Keratinocyte (primary cell): Measurements from ENCODE around the gene FOXC1. TPM values are rescaled to one million over a fixed set of nuclear protein-coding genes. Genes with fewer than 3 reads are reported as not detected.

Source experiments
- DNase-seq: peaks from one replicate; pipeline ENCODE4 v3.0.0-alpha.2; 2011; ENCODE audit warnings: low read depth, missing footprints, low spot score
- FAIRE-seq: peaks from 2 replicates; lab custom pipeline; 2011; peaks lifted over from hg19 to GRCh38; lab: Jason Lieb, UNC
- H2AFZ ChIP-seq: 2 replicates; pipeline ENCODE4 v1.6.0; 2012; ENCODE audit warnings: low read length, control low read depth, inconsistent platforms; ENCODE audit not compliant: control insufficient read depth
- H3K27ac ChIP-seq: 2 replicates; pipeline ENCODE4 v1.5.1; 2011; ENCODE audit warnings: low read length; ENCODE audit not compliant: control insufficient read depth, insufficient read depth
- H3K27me3 ChIP-seq: 3 replicates; pipeline ENCODE4 v1.6.0; 2011; ENCODE audit warnings: low read length; ENCODE audit not compliant: control insufficient read depth, insufficient read depth; ENCODE audit errors: extremely low read depth
- H3K36me3 ChIP-seq, 2 experiments: 2 replicates in 1 of 2; 3 replicates in 1 of 2; pipeline ENCODE4 v1.5.1; 2011; ENCODE audit warnings: low read length in 2 of 2, mild to moderate bottlenecking in 1 of 2; ENCODE audit not compliant: control insufficient read depth in 2 of 2, insufficient read depth in 2 of 2; ENCODE audit errors: extremely low read depth in 1 of 2
- H3K4me1 ChIP-seq: 3 replicates; pipeline ENCODE4 v1.5.1; 2011; ENCODE audit warnings: low read length; ENCODE audit not compliant: control insufficient read depth, insufficient read depth; ENCODE audit errors: extremely low read depth
- H3K4me2 ChIP-seq: 3 replicates; pipeline ENCODE4 v1.6.0; 2011; ENCODE audit warnings: low read depth, low read length; ENCODE audit not compliant: control insufficient read depth, insufficient read depth; ENCODE audit errors: extremely low read depth
- H3K4me3 ChIP-seq, 3 experiments: fragments of 200-600 bp in 1 of 3; sonication (generic) in 1 of 3; 2 replicates in 2 of 3; 3 replicates in 1 of 3; pipeline ENCODE4 v1.5.1; 2011 to 2016; ENCODE audit warnings: low read length in 3 of 3, mild to moderate bottlenecking in 3 of 3, control low read depth in 2 of 3, inconsistent platforms in 1 of 3, low read depth in 1 of 3, mixed read lengths in 1 of 3, mixed run types in 1 of 3, moderate library complexity in 1 of 3; ENCODE audit not compliant: control insufficient read depth in 2 of 3, insufficient read depth in 2 of 3; ENCODE audit errors: extremely low read depth in 1 of 3
- H3K79me2 ChIP-seq: 2 replicates; pipeline ENCODE4 v1.6.0; 2012; ENCODE audit warnings: low read length; ENCODE audit not compliant: control insufficient read depth, insufficient read depth
- H3K9ac ChIP-seq: 3 replicates; pipeline ENCODE4 v1.6.0; 2011; ENCODE audit warnings: low read length; ENCODE audit not compliant: control insufficient read depth, insufficient read depth; ENCODE audit errors: extremely low read depth
- H3K9me1 ChIP-seq: 3 replicates; pipeline ENCODE4 v1.6.0; 2011; ENCODE audit warnings: low read length; ENCODE audit not compliant: control insufficient read depth, insufficient read depth; ENCODE audit errors: extremely low read depth
- H3K9me3 ChIP-seq: 2 replicates; pipeline ENCODE4 v1.5.1; 2012; ENCODE audit warnings: low read depth, low read length; ENCODE audit not compliant: control insufficient read depth
- H4K20me1 ChIP-seq: 3 replicates; pipeline ENCODE4 v1.6.0; 2011; ENCODE audit warnings: low read length; ENCODE audit not compliant: control insufficient read depth, insufficient read depth; ENCODE audit errors: extremely low read depth
- CTCF ChIP-seq, 3 experiments: IDR thresholded peaks in 1 of 3; conservative IDR thresholded peaks in 1 of 3; optimal IDR thresholded peaks in 1 of 3; 2 replicates in 2 of 3; 3 replicates in 1 of 3; pipeline versions ENCODE3 to v1.5.1; 2011; ENCODE audit warnings: low read length in 3 of 3, mild to moderate bottlenecking in 3 of 3, moderate library complexity in 2 of 3, control low read depth in 1 of 3, inconsistent platforms in 1 of 3; ENCODE audit not compliant: insufficient read depth in 2 of 3; ENCODE audit errors: extremely low read depth in 1 of 3
- EZH2 ChIP-seq: IDR thresholded peaks from one replicate; pipeline ENCODE4 v1.6.1; 2012; ENCODE audit warnings: inconsistent platforms, mild to moderate bottlenecking, low read length, moderate library complexity
- dilution Hi-C: fragments of 300-500 bp; cut with MboI; formaldehyde crosslinking; loops from one replicate; pipeline ENCODE4 v1.7.0; 2020; ENCODE audit warnings: low sequenced_read_pairs; ENCODE audit not compliant: extremely low pct_ligation_motif_present
- polyA plus RNA-seq, 5 experiments: library from polyadenylated mRNA; depleted of rRNA in 3 of 5; stranded (reverse) in 3 of 5; stranded (forward) in 1 of 5; unstranded in 1 of 5; fragments of >200 nt; gene quantifications; 1 replicate in 1 of 5; 2 replicates in 3 of 5; 3 replicates in 1 of 5; pipeline versions ENCODE4 v1.2.1 to v1.2.3, GENCODE V29; 2011 to 2012; ENCODE audit warnings: missing spikeins in 2 of 5, low read depth in 1 of 5, low replicate concordance in 1 of 5

FOXC1 gene
- polyA plus RNA-seq, 1 donor (not counting 4 experiments of a cell fraction or from before 2014, with no cell fraction given): 4.3 TPM

GRCh38 chr6:1601158-1602048, 8.3 kb upstream of the FOXC1 start:
- no peak for FAIRE-seq
- H2AFZ ChIP-seq: no peak overlapping the region
- peaks cover 11% of the 10 kb centered on the region for H3K4me1 ChIP-seq
- H3K9ac ChIP-seq: no peak overlapping the region
- dilution Hi-C loops: no loop called here
- no peak overlapping the region for H3K4me2 ChIP-seq
- no peak overlapping the region for H3K27ac ChIP-seq
- TF ChIP-seq EZH2 (no peak), CTCF (optimal IDR thresholded peaks at IDR 0.05 in 1 of 3, IDR thresholded peaks at IDR 0.05 in 1 of 3, conservative IDR thresholded peaks at IDR 0.05 in 1 of 3; ENCODE audit: extremely low read depth in 1 of 3, insufficient read depth in 2 of 3, low read length in 3 of 3) (no peak)
- no peak overlapping the region for H3K4me3 ChIP-seq
- H3K9me3 ChIP-seq: no peaks in the 10 kb centered on the region
- DNase-seq: no peak
- no peaks in the 10 kb centered on the region for H3K9me1 ChIP-seq
- H3K36me3 ChIP-seq: no peaks in the 10 kb centered on the region
- peaks cover 25% of the 10 kb centered on the region for H3K27me3 ChIP-seq
- H4K20me1 ChIP-seq: no peaks in the 10 kb centered on the region
- H3K79me2 ChIP-seq: no peaks in the 10 kb centered on the region

- no peak overlapping the region for H3K9ac ChIP-seq
- no peak for FAIRE-seq
- no peaks in the 10 kb centered on the region for H3K9me1 ChIP-seq
- peaks cover 29% of the 10 kb centered on the region for H3K27me3 ChIP-seq
- no peak for TF ChIP-seq CTCF (optimal IDR thresholded peaks at IDR 0.05 in 1 of 3, IDR thresholded peaks at IDR 0.05 in 1 of 3, conservative IDR thresholded peaks at IDR 0.05 in 1 of 3; ENCODE audit: extremely low read depth in 1 of 3, insufficient read depth in 2 of 3, low read length in 3 of 3)
- no peak for TF ChIP-seq EZH2
- H3K36me3 ChIP-seq: no peaks in the 10 kb centered on the region
- no peak overlapping the region for H3K27ac ChIP-seq
- H3K4me1 ChIP-seq: peaks cover 10% of the 10 kb centered on the region
- H3K9me3 ChIP-seq: no peaks in the 10 kb centered on the region
- no peak for DNase-seq
- no peak overlapping the region for H3K4me3 ChIP-seq
- no peak overlapping the region for H3K4me2 ChIP-seq
- H2AFZ ChIP-seq: no peak overlapping the region
- dilution Hi-C loops: no loop called here
- no peaks in the 10 kb centered on the region for H4K20me1 ChIP-seq
- H3K79me2 ChIP-seq: no peaks in the 10 kb centered on the region
Observed at GRCh38 chr6:1602049-1602713, 7.5 kb upstream of the FOXC1 start.
